ENCODE measurements around the gene HNRNPF. TPM values are rescaled to one million over a fixed set of nuclear protein-coding genes. Genes with fewer than 3 reads are reported as not detected.

The HNRNPF gene
- total RNA-seq, 4 donors from 2014 or later, result 109 to 151 (median 135) TPM

- no peak for TF ChIP-seq CTCF (IDR thresholded peaks at IDR 0.05; ENCODE audit: low read depth)
Observed at GRCh38 chr10:43402880-43403452, 6.0 kb downstream of the HNRNPF start.

GRCh38 chr10:43402176-43402575 lies 6.8 kb downstream of the HNRNPF start:
- TF ChIP-seq CTCF (IDR thresholded peaks at IDR 0.05; ENCODE audit: low read depth), result no peak

- TF ChIP-seq CTCF (IDR thresholded peaks at IDR 0.05; ENCODE audit: low read depth), result no peak
Observed at GRCh38 chr10:43401627-43402026, 7.4 kb downstream of the HNRNPF start.

GRCh38 chr10:43399320-43400310 lies 9.4 kb downstream of the HNRNPF start:
- TF ChIP-seq CTCF (IDR thresholded peaks at IDR 0.05; ENCODE audit: low read depth), result no peak

- TF ChIP-seq CTCF (IDR thresholded peaks at IDR 0.05; ENCODE audit: low read depth), result no peak
Observed at GRCh38 chr10:43398939-43399319, 10.1 kb downstream of the HNRNPF start.

- no peak for TF ChIP-seq CTCF (IDR thresholded peaks at IDR 0.05; ENCODE audit: low read depth)
Observed at GRCh38 chr10:43396928-43397624, 11.9 kb downstream of the HNRNPF start.

All from subcutaneous adipose tissue (tissue), 4 donors.